H1 (cell line): Measurements from ENCODE around the gene PTPRE. TPM values are rescaled to one million over a fixed set of nuclear protein-coding genes. Genes with fewer than 3 reads are reported as not detected.

Source experiments
- KDM1A ChIP-seq: fragments of 200-600, 300-600 bp; sonication (generic); IDR thresholded peaks from 2 replicates; pipeline ENCODE4 v1.7.1; 2016; ENCODE audit warnings: mild to moderate bottlenecking, low read length, borderline replicate concordance
- POLR2A ChIP-seq, 2 experiments: IDR thresholded peaks; 1 replicate in 1 of 2; 2 replicates in 1 of 2; pipeline ENCODE4 v1.6.1; 2011; ENCODE audit warnings: low read depth in 2 of 2, low read length in 2 of 2, mild to moderate bottlenecking in 2 of 2; ENCODE audit errors: control extremely low read depth in 1 of 2
- POLR2AphosphoS5 ChIP-seq: IDR thresholded peaks from 2 replicates; pipeline ENCODE4 v1.6.1; 2011; ENCODE audit warnings: low read depth, low read length
- RAD21 ChIP-seq, 2 experiments: IDR thresholded peaks in 1 of 2; conservative IDR thresholded peaks in 1 of 2; 2 replicates each; pipeline ENCODE4 v1.6.1; 2011; ENCODE audit warnings: low read depth in 2 of 2, low read length in 2 of 2, improper control_type of control experiment in 1 of 2, inconsistent platforms in 1 of 2, mild to moderate bottlenecking in 1 of 2, moderate library complexity in 1 of 2
- SP4 ChIP-seq: IDR thresholded peaks from 2 replicates; pipeline ENCODE4 v1.6.1; 2012; ENCODE audit warnings: low read length, inconsistent platforms
- SRF ChIP-seq: IDR thresholded peaks from 2 replicates; pipeline ENCODE4 v1.6.1; 2011; ENCODE audit warnings: mild to moderate bottlenecking, low read depth, low read length, moderate library complexity
- polyA plus RNA-seq, 7 experiments: library from polyadenylated mRNA; depleted of rRNA in 3 of 7; stranded (reverse) in 5 of 7; unstranded in 2 of 7; fragments of >200 nt in 5 of 7; fragments of 200-250 nt in 2 of 7; gene quantifications; 1 replicate in 5 of 7; 2 replicates in 1 of 7; 4 replicates in 1 of 7; pipeline versions ENCODE4 v1.2.1 to v1.2.3, GENCODE V29; 2011 to 2013; ENCODE audit warnings: missing spikeins in 2 of 7, mixed read lengths in 2 of 7
- total RNA-seq: library from RNA; stranded (reverse); fragmentation: NEBNext Ultra II Directional; extraction: Animal tissue kit (Norgen Biotek cat#: 25700); gene quantifications from 2 replicates; pipeline ENCODE4 v1.2.1, GENCODE V29; 2021

The PTPRE gene
- total and polyA plus RNA-seq, 2 of the 8 experiments (the other 6 are each of a cell fraction or from before 2014, with no cell fraction given) = 0.33 to 0.54 TPM

- TF ChIP-seq SRF = no peak
- no peak for TF ChIP-seq KDM1A
- no peak for TF ChIP-seq POLR2AphosphoS5
- TF ChIP-seq POLR2A (IDR thresholded peaks at IDR 0.05; ENCODE audit: control extremely low read depth in 1 of 2, low read depth in 2 of 2, low read length in 2 of 2) = no peak
- no peak for TF ChIP-seq SP4
- TF ChIP-seq RAD21 (IDR thresholded peaks at IDR 0.05 in 1 of 2, conservative IDR thresholded peaks at IDR 0.05 in 1 of 2; ENCODE audit: low read depth in 2 of 2, low read length in 2 of 2) = no peak
Observed at GRCh38 chr10:127982601-127983000, 75.7 kb downstream of the PTPRE start (continued).
